HG02642 (cell line): ENCODE results near the gene CPA3.
A peak's percentile ranks its signal among the peaks of the same experiment; 100 is the strongest.

Experiments used
- ATAC-seq: cut with Tn5 transposase; IDR thresholded peaks from one replicate; pipeline ENCODE4 v1.9.1; 2021; ENCODE audit warnings: mild to moderate bottlenecking; ENCODE audit not compliant: unreplicated experiment, poor library complexity

Gene CPA3

GRCh38 chr3:148865049-148865448 is at the start of gene CPA3:
TSS of gene CPA3 (plus strand) at chr3:148865296. CDS start at chr3:148865308, 12 bp downstream.
- ATAC-seq = no peak

GRCh38 chr3:148815316-148816110 is 49.6 kb upstream of the CPA3 start:
- no peak for ATAC-seq

GRCh38 chr3:148816427-148816826 is 48.7 kb upstream of the CPA3 start:
- ATAC-seq = no peak

- no peak for ATAC-seq
Measured at GRCh38 chr3:148816981-148817525, 48.0 kb upstream of the CPA3 start.

- ATAC-seq = no peak
Measured at GRCh38 chr3:148820361-148821245, 44.5 kb upstream of the CPA3 start.

GRCh38 chr3:148823026-148823425 is 42.1 kb upstream of the CPA3 start:
- no peak for ATAC-seq

GRCh38 chr3:148825476-148825875 is 39.6 kb upstream of the CPA3 start:
- no peak for ATAC-seq

GRCh38 chr3:148827585-148827984 is 37.5 kb upstream of the CPA3 start, which contains the start of gene CPB1:
TSS of gene CPB1 (plus strand) at chr3:148827811. CDS start at chr3:148827824, 13 bp downstream.
- ATAC-seq = no peak

GRCh38 chr3:148828136-148828690 is 36.9 kb upstream of the CPA3 start:
- ATAC-seq = no peak

- ATAC-seq = no peak
Measured at GRCh38 chr3:148829926-148830325, 35.2 kb upstream of the CPA3 start.

GRCh38 chr3:148833223-148833622 is 31.9 kb upstream of the CPA3 start:
- no peak for ATAC-seq

- peak; percentile 61 for ATAC-seq
Measured at GRCh38 chr3:148839805-148840204, 25.3 kb upstream of the CPA3 start.

GRCh38 chr3:148840451-148840850 is 24.6 kb upstream of the CPA3 start:
- no peak for ATAC-seq

- ATAC-seq = no peak
Measured at GRCh38 chr3:148845756-148846395, 19.2 kb upstream of the CPA3 start.

- no peak for ATAC-seq
Measured at GRCh38 chr3:148847351-148847750, 17.7 kb upstream of the CPA3 start.

GRCh38 chr3:148848410-148848809 is 16.7 kb upstream of the CPA3 start:
- ATAC-seq = no peak

GRCh38 chr3:148852271-148852992 is 12.7 kb upstream of the CPA3 start:
- no peak for ATAC-seq

- no peak for ATAC-seq
Measured at GRCh38 chr3:148853076-148853475, 12.0 kb upstream of the CPA3 start.

GRCh38 chr3:148854061-148854460 is 11.0 kb upstream of the CPA3 start:
- no peak for ATAC-seq

- ATAC-seq = no peak
Measured at GRCh38 chr3:148856384-148856783, 8.7 kb upstream of the CPA3 start.
